G401.6 (cell line): Measurements from ENCODE around the gene CEACAM20.
A peak's percentile ranks its signal among the peaks of the same experiment; 100 is the strongest.
"Not testable (repeated sequence)": the region's sequence is repeated elsewhere in the genome, so short reads cannot be mapped to it uniquely, and the experiment has no call there.

ENCODE experiments used
- FAIRE-seq: peaks from 2 replicates; lab custom pipeline; 2012; peaks lifted over from hg19 to GRCh38; lab: Jason Lieb, UNC

The CEACAM20 gene

GRCh38 chr19:44548736-44549135 lies 19.3 kb upstream of the CEACAM20 start:
- no peak for FAIRE-seq

GRCh38 chr19:44544031-44544430 lies 14.6 kb upstream of the CEACAM20 start:
- FAIRE-seq = no peak

GRCh38 chr19:44542671-44543070 lies 13.2 kb upstream of the CEACAM20 start:
- no peak for FAIRE-seq

- FAIRE-seq = no peak
Measured at GRCh38 chr19:44540736-44541135, 11.3 kb upstream of the CEACAM20 start.

GRCh38 chr19:44539991-44540390 lies 10.5 kb upstream of the CEACAM20 start:
- FAIRE-seq = no peak

DNA sequence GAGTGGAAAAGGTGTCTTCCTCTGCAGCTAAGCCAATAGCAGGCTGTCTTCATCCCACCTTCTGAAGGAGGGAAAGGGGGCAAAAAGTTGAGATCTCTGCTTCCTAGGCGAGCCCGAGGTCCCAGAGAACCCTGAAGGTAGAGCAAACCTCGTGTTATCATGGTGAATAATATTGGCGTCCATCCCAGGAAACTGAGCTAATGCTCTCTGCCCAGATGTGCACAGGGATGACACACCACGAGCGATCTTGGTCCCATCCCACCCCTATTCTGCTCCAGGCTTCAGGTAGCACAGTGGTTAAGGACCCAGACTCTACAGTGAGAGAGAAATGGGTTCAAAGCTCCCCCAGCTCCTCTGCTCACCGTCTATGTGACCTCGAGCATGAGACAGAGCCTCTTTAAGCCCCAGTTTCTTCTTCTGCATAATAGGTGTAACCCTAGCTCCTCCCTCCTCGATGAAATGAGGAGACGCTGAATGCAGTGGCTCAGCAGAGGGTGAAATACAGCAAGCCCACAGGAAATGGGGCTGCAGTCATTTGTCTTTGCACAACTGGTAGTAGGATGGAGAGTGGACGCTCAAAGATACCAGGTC lies 9.9 kb upstream of the CEACAM20 start:
- FAIRE-seq = no peak

DNA sequence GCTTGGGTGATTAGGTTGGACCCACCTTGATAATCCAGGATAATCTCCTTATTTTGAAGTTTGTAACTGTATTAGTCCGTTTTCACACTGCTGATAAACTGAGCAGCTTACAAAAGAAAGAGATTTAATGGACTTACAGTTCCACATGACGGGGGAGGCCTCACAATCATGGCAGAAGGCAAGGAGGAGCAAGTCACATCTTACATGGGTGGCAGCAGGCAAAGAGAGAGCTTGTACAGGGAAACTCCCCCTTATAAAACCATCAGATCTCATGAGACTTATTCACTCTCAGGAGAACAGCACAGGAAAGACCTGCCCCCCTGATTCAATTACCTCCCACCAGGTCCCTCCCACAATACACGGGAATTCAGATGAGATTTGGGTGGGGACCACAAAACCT lies 5.9 kb upstream of the CEACAM20 start:
- not testable (repeated sequence) for FAIRE-seq

- no peak for FAIRE-seq
Measured at GRCh38 chr19:44532819-44533218, 3.3 kb upstream of the CEACAM20 start.

GRCh38 chr19:44530777-44531176 lies 1.3 kb upstream of the CEACAM20 start:
- no peak for FAIRE-seq

DNA sequence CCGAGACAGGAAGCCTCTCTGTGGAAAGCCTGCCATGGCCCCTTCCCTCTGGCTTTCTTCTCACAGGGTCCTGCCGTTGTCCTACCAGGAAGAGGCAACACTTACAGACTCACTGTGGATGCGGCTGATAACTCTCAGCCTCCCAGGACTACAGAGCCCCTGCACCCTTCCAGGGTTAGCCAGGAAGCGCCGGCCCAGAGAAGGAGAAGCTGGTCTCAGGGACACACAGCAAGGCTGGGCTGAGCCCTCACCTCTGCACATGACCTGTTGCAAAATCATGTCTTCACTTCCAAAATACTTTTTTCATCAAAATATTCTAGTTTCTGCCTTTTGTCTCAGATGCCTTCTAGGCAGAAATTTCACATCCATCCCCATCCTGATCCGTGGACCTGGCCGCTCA lies 1.9 kb downstream of the CEACAM20 start:
- FAIRE-seq = no peak

DNA sequence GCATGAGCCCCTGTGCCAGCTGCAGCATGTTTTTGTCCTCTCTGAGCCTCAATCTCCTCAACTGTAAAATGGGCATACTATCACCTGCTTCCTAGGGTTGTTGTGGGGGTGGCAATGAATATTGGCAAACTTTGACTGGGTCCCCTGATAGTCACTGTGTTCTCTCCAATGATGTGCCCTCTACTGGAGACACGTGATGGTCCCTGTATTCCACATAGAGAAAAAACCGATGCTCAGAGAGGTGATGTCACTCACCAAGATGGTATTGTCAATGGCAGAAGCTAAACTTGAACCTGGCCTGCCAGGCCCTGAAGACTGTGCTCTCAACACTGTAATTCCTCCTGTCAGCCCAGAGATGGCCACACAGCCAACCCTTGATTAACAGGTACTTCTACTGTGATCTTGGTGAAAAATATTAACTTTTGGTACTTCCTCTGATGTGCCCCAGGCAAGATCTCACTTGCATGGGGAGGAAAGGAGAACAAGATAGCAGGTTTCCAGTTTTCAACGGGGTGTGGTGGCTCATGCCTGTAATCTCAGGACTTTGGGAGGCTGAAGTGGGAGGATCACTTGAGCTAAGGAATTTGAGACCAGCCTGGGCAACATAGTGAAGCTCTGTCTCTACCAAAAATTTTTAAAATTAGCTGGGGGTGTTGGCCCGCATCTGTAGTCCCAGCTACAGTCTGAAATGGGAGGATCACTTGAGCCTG lies 3.6 kb downstream of the CEACAM20 start:
- FAIRE-seq = no peak

- no peak for FAIRE-seq
Measured at GRCh38 chr19:44521370-44521769, 8.1 kb downstream of the CEACAM20 start.

GRCh38 chr19:44517146-44517545 lies 12.3 kb downstream of the CEACAM20 start:
- FAIRE-seq = no peak

- no peak for FAIRE-seq
Measured at GRCh38 chr19:44515907-44516306, 13.6 kb downstream of the CEACAM20 start.

DNA sequence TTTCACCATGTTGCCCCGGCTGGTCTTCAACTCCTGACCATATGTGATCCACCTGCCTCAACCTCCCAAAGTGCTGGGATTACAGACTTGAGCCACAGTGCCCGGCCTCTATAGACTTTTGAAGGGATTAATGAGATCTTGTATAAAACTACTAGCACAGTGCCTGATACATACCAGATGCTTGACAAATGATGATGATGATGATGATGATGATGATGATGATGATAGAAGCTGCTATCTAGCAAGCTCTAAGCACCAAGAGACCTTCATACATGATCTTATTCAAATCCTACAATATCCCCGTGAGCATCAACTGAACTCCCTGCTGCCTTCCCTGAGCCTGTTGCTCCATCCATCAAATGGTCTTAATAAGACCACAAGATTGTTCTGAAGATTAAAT lies 14.4 kb downstream of the CEACAM20 start:
- FAIRE-seq = no peak

- no peak for FAIRE-seq
Measured at GRCh38 chr19:44512326-44513298, 16.9 kb downstream of the CEACAM20 start.

DNA sequence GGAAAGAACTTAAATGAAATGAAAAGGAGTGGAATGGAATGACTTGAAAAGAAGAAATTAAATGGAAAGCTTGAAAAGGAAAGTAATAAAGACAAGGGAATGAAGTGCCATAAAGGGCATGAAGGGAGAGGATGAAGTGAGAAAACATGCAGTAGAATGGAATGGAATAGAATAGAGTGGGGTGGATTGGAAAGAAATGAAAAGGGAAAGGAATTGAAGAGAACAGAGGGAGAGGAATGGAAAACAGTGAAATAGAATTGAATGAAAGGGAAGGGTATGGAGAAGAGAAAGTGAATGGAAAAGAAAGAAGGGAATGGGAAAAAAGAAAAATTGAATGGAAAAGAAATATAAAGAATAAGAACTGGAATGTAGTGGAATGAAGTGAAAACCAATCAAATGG lies 20.0 kb downstream of the CEACAM20 start:
- no peak for FAIRE-seq

- peak; percentile 82 for FAIRE-seq
Measured at GRCh38 chr19:44499962-44500949, 29.2 kb downstream of the CEACAM20 start, which contains the start of gene ZNF180. ZNF180 (minus strand) TSS chr19:44500522; CDS start chr19:44497334, 3,188 bp downstream.

DNA sequence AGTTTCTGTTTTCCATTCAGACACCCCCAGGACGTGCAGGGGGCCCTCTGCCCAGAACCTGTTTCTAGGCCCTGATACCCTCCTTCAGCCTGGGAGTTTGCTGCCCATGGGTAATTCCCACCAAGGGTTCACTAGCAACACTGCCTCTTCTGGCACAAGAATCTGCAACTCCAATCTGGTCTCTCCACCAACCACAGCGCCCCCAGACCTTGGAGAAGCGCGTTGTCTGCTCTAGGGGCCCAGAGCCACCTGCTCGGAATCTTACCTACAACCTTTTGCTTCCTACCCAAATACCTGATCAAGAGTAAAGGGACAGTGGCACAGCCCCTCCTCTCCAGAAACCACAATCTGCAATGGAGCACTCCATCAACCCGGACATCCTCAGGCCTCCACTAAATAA lies 29.9 kb downstream of the CEACAM20 start:
- no peak for FAIRE-seq

DNA sequence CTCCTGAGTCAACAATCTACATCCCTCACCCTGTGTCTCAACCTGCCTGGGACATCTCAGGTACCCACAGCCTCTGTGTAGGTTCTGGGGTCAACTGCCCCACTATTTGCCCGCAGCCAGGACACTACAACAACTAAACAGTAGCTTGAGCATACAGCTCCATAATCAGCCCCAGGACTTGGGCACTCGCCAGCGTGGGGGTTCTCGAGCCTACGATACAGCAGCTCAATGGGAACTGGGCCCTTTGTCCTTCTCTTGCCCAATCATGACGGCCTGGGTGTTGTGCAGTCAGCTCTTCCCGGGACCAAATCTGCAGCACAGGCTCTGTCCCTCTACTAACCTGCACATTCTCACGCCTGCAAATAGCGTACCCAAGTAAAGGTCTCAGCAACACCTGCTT lies 30.5 kb downstream of the CEACAM20 start:
- no peak for FAIRE-seq

DNA sequence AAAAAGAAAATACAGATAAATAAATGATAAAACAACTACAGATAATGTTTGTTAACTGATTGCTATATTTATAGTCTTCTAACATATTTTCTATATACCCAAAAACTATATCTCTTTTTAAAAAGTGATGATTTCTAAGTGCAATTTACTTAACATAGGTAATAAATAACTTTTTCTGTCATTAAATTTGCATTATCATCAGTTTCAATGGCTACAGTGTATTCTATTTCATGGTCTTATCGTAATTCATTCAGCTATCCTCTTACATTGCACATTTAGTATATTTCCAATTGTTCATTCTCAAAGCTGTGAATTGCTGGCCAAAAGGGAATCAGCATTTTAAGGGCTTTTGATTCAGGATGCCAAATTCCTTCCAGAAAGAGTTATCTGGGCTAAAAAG lies 32.8 kb downstream of the CEACAM20 start:
- FAIRE-seq = peak; percentile 64
